ENCODE data around the gene PCDHGB2.

DNA sequence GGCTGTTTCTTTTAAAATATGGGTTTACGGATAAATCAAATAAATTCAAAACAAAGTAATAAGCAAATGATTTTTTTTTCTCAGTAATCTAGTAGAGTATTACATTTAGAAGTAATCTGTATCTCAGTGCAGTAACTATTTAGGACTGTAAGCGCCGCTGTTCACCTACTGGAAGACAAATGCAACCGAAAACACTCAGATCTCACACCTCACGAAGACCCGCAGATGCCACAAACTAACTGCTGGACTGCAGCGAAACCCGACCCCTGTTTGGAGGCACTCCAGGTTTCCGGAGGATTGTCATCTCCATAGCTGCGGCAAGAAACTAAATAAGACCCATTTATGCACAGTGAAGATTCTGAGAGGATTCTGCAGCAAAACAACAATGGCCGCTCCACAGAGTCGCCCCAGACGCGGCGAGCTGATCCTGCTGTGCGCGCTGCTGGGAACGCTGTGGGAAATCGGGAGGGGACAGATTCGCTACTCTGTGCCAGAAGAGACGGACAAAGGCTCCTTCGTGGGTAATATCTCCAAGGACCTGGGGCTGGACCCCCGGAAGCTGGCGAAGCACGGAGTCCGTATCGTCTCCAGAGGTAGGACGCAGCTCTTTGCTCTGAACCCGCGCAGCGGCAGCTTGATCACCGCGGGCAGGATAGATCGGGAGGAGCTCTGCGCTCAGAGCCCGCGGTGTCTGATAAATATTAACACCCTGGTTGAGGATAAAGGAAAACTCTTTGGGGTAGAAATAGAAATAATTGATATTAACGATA is 32.8 kb downstream of the PCDHGB2 start, which contains the start of gene PCDHGA8:
- TF ChIP-seq RAD21 (IDR thresholded peaks at IDR 0.05; ENCODE audit: low read depth) (peak; percentile 21; the same call in 1 of the 2 replicates), ZBTB7A (IDR thresholded peaks at IDR 0.05; ENCODE audit: low read depth) (no peak)
- TF ChIP-seq, protein P1, sequence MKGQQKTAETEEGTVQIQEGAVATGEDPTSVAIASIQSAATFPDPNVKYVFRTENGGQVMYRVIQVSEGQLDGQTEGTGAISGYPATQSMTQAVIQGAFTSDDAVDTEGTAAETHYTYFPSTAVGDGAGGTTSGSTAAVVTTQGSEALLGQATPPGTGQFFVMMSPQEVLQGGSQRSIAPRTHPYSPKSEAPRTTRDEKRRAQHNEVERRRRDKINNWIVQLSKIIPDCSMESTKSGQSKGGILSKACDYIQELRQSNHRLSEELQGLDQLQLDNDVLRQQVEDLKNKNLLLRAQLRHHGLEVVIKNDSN (IDR thresholded peaks at IDR 0.05) = no peak

Measured in Ishikawa (cell line).